Brain pericyte (primary cell): Measurements from ENCODE around the gene CDC25A.
A peak's percentile ranks its signal among the peaks of the same experiment; 100 is the strongest.
"Not testable (repeated sequence)": the region's sequence is repeated elsewhere in the genome, so short reads cannot be mapped to it uniquely, and the experiment has no call there.

Experiments used
- DNase-seq: peaks from one replicate; pipeline ENCODE4 v3.0.0-alpha.2; 2012; ENCODE audit warnings: low read depth, low spot score

The CDC25A gene

DNA sequence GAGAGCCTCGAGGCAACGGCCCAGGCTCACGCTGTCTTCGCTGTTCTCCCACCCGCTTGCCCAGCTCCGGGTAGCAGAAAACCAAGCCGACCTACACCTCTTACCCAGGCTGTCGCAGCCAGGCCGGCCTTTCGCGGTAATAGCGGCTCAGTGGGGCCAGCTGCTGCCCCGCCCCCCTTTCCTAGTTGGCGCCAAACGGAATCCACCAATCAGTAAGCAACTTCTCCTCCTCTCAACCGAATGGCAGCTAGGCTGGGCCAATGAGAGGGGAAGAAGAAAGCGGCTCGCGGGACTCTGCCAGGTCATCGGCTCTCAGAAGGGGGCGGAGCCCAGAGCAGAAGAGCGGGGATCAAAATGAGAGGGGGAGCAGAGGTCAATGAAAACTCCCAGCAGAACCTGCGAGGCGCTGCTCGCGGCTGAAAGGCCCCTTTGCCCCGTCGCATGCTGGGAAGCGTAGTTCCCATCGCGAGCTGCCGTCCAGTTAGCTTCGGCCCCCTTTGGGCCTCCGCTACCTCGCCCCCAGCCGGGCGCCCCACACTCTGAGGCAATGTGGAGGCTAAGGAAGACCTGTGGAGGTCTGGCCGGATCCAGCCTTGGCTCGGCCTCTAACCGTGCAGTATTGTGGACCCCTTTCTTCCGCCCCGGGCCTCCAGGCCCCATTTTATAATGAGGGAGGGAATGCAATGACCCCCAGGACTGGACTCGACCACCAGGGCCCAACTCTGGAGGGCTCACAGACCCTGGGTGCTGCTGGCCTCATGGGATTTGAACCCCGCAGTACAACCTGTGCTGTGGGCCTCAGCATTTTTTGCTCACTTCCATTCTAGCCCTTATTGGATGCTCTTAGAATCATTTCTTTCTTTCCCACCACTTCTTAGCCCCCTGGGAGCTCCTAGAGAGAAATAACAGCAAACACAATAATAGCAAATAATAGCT is at the start of gene CDC25A:
Gene CDC25A, minus strand, starts transcription at position 152 of the 936 bp plus-strand sequence. CDS start 470 bp downstream, outside the sequence.
- peak; percentile 97 for DNase-seq

DNA sequence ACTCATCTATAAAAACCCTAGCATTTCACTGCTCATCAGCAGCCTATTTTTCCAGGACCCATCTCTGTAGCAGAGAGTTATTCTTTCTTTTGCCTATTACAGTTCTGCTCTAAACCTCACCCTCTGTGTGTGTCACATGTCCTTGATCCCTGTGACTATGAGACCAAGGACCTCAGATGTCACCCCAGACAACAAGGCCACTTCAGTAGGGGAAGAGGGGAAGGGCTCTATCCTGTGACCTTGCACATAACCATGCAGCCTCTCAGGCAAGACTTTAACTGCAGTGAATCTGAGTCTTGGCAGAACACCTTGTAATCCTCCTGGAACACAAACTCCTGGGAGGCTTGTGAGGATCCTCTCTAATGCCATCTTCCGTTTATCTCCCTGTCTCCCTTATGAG is 48.3 kb upstream of the CDC25A start:
- DNase-seq, result no peak

DNA sequence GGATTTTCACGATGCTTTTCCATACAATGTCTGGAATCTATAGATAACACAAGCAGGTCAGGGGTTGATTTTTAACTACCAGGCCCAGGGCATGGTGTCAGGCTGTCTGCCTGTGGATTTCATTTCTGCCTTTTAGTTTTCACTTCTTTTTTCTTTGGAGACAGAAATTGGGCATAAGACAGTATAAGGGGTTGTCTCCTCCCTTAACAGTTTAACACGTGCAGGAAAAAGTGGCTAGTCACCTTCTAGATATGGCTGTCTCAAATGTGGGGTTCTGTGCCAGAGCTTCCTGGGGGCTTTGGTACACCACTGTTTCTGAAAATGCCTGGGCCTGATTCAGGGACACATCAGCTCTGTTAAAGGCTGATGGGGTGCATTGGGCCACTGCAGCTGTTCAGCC is 45.3 kb upstream of the CDC25A start:
- no peak for DNase-seq

DNA sequence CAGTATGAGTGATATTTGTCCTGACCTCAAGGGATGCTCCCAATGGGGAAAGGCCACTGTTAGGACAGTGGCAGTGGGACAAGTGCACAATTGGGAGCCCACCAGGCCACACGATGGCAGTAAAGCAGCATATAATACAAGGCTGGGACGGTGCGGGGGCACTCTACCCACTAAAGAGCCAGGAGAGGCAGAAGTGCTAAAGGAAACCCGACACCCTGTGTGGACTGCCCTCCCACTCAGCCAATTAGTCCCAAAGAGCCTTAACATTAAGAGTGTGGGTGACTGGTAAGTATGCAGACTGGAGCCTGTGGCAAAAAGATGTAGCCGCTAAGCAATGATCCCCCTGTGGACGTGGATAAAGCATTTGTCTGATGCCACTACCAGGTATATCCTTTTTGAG is 44.5 kb upstream of the CDC25A start:
- no peak for DNase-seq

DNA sequence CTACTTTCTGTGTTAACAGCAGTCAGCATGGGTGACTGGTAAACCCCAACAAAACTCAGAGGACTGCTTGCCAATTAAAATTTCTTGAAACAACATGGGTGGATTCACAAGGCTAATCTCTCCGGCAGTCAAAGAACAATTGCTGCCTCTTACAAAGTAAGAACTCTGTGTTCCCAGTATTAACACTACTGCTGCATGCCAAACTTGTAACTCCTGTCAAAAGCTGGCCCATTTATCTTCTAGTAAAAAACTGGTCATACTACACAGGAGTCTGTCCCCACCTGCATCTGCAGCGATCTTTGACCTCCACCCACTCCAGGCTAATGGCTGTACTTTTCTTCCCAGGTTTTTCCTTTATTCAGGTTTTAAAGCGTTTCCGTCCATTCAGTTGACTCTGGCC is 44.0 kb upstream of the CDC25A start:
- no peak for DNase-seq

DNA sequence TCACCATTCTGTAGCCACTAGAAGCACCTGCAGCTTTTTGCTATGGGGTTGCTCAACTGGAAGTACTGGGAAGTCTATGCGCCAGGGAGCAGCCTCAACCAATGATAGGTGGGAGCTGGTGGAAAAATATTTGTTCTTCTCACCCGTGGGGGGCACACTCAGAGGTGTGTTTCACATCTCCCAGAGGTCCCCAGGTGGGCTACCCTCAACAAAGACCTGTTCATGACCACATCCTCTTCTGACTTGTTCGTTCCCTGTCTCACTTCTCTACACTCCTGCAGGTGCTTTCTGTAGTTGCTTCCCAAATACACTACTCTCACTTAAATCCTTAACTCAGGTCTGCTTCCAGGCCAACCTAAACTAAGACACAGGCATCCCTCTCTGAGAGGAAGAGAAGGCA is 38.7 kb upstream of the CDC25A start:
- DNase-seq, result no peak

DNA sequence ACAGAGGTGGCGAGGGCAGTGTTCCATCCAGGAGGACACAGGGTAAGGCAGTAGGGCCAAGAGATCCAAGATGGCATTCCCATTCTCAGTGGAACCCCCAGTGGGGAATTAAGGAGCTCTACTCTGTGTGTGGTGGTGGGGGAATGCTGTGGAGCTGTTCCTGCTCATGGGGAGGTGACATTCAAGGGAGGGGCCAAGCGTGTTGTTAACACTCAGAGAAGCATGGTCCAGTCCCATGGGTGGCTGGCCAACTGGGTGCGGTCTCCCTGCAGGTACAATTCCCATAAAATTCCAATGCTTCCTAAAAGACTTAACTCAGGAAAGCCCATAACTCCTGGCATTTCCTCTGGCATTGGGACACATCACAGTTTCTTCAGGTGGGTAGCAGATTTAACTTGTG is 37.4 kb upstream of the CDC25A start:
- no peak for DNase-seq

DNA sequence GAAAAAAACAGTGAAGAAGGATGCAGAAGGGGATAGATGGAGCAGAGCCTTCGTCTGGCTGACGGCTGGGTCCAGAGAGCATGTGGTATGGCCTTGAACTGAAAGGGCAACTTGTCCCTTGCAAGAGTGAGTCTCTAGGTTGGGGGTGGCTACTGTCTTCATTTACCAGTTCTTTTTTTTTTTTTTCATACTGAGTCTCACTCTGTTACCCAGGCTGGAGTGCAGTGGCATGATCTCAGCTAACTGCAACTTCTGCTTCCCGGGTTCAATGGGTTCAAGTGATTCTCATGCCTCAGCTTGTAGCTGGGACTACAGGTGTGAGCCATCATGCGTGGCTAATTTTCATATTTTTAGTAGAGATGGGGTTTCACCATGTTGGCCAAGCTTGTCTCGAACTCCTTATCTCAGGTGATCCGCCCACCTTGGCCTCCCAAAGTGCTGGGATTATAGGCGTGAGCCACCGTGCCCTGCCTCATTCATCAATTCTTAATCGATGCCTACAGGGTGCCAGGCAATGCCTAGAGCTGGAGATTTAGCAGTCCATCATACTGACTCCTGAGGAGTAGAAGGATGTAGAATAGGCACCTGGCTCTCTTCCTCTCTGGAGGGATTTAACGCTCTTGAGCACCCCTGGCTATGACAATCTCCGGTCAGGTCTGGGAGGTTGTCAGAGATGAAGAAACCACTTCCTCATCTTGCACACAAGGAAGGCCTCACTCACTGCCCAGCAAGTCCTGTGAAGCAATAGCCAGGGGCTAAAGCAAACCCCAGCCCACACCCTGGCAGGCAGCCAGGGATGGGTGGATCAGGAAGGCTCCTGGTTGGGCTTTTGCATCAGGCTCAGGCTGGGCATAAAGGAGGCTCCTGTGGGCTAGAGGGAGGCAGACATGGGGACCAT is 34.6 kb upstream of the CDC25A start, which contains the start of gene CAMP:
Gene CAMP, plus strand, starts transcription at position 880 of the 898 bp plus-strand sequence. Its CDS starts 17 bp downstream, at position 897.
- DNase-seq, result peak; percentile 22

DNA sequence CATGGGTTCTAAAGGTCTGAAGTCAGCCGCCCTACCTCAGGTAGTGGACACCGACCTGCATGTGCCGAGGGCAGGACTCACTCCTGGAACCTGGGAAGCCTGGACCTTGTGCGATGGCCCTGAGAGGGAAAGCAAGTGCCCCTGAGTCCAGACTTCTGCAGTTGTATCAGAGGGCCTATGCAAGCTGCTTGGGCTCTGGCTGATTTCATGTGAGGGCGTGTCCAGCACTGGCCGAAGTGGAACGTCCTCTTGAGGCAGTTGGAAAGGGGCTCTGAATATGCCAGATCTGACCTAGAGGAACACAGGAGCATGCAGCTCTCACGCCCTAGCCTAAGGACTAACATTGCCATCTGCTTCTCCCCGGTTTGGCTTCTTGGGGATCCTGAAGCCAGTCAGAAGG is 32.5 kb upstream of the CDC25A start:
- DNase-seq, result no peak

DNA sequence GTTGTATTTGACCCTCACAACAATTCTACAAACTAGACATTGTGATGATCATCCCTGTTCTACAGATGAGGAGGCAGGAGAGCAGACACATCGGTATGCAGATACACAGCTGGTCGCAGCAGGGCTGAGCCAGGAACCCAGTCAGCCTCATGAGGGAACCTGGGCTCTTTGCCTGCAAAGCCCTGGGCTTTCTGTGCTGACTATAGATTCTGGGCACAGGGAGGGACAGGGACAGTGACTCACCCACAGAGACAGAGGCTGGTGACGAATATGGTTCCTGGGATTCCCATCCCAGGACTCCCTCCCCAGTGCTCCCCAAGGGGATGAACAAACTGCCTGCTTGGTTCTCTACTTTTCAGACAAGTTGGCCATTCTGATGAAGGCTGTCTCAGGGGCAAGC is 31.3 kb upstream of the CDC25A start:
- DNase-seq, result no peak

DNA sequence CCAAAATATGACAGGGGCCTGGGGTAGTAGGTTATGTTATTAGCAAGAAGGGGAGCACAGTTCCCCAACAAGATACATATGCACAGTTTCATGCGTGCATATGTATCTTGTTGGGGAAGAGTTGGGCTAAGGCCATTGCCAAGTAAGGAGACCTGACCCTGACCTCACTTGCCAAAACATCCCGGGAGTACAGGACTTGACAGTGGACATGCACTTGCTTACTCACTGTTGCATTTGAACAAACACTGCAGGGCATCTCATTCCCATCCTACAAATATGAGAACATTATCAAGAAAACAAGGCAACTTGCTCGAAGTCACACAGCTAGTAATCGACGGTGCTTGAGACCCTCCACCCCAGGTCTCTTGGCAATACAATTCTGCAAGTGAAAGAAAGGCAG is 30.3 kb upstream of the CDC25A start:
- DNase-seq, result no peak

DNA sequence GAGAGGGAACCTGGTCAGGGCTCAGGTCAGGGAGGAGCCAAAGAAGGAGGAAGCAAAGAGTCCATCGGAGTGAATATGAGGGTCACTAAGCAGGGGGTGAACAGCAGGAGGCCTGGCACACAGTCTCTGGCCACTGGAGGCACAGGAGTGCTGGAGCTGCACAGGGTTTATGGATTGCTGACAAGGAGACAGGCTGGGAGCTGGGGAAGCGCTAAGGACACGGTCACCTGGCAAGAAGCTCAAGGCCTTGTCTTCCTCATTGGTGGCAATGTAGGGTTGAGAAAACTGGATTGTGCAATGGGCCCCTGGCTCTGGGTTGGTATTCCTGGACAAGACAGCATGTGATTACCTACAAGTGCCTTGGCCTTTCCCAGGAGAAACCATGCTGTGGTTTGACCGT is 29.2 kb upstream of the CDC25A start:
- no peak for DNase-seq

DNA sequence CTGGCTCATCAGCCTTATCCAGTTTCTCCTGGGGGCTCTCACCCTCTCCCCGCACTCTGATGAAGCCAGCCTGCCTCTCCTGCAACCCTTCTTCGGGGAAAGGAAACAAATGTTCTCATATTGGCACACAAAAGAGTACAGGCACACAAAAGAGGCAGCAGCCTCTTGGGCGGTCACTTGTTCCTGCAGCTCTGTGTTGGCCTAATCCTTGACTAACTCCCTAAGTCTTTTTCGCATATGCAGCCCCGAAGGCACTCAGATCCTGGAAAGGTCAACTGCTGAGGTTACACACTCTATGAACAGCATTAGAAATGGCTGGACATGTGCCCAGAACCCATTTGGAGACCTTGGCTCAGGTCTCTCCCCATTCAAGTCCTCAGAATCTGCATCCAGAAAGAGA is 27.7 kb upstream of the CDC25A start:
- no peak for DNase-seq

DNA sequence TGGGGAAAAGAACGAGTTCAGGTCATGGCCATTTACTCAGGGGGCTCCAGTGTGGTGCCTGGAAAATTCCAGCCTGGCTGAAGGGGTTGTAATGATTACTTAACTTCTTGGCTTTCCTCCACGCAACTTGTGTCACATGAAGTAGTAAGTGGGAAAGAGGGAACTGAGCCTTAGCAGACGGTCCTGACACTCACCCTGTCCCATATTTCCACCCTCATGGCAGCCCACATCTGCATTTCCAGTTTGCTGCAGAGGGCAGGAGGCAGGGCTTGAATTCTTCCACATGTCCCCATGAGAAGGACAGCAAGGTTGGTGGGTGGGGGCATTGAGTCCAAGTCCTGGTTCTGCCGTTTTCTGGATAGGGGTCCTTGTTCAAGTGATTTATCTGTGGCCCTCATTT is 27.2 kb upstream of the CDC25A start:
- no peak for DNase-seq

DNA sequence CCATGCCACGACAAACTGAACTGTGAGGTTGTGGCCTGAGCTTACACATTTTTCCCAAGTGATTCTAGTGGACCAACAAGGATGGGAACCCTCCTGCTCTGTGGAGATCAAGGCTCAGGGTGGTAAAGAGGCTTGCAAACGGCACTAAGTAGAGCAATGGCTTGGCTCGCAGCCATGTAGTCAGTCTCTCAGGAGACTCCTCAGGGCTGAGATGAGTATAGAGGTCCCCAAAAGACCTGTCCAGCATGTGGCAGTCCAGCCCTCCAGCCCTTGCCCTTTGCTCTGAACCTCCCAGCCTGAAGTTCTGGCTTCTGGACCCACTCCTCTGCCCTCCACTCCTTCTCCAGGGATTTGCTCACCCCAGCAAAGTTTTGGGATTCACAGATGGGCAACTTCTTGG is 26.8 kb upstream of the CDC25A start:
- no peak for DNase-seq

DNA sequence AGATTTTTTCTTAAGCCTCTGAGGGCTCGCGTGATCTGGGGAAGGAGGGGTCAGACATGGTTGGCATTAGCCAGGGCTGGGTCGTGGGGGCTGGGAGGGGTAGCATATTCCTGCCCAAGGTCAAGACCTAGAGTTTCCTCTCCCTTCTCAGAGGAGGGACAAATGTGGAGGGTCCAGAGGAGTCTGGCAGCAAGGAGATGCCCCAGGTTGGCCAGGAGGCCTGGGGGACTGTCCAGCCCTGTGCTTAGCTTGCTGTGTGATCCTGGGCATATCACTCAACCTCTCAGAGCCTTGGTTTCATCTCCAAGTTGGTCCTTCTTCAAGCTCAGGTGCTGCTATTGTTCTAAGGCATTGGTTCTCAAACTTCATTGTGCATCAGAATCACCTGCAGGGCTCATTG is 26.0 kb upstream of the CDC25A start:
- no peak for DNase-seq

DNA sequence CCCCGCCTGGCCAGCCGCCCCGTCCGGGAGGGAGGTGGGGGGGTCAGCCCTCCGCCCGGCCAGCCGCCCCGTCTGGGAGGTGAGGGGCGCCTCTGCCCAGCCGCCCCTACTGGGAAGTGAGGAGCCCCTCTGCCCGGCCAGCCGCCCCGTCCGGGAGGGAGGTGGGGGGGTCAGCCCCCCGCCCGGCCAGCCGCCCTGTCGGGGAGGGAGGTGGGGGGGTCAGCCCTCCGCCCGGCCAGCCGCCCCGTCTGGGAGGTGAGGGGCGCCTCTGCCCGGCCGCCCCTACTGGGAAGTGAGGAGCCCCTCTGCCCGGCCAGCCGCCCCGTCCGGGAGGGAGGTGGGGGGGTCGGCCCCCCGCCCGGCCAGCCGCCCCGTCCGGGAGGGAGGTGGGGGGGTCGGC is 23.6 kb upstream of the CDC25A start:
- not testable (repeated sequence) for DNase-seq

DNA sequence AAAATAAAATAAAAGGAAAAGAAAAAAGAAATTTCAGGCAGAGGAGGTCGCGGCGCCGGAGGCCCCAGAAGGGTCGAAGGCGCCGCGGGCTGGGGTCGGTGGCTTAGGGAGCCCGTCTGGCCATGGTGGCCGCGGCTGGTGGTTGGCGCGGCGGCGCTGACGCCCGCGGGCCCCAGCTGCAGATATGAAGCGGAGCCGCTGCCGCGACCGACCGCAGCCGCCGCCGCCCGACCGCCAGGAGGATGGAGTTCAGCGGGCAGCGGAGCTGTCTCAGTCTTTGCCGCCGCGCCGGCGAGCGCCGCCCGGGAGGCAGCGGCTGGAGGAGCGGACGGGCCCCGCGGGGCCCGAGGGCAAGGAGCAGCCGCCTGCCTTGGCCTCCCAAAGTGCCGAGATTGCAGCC is 22.3 kb upstream of the CDC25A start:
- DNase-seq, result not testable (repeated sequence)

DNA sequence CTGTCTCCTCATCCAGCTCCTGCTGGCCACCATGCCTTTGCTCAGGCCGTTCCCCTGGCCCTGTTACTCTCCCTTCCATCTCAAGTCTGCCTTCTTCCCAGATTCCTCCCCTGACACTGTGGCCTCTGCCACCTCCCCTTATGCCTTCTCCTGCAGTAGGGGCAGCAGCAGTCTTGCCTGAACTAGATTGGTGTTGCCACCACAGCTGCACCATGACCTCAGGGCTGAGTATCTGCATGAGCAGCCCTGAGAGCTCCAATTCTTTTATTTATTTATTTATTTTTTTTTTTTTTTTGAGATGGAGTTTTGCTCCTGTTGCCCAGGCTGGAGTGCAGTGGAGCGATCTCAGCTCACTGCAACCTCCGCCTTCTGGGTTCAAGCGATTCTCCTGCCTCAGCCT is 21.2 kb upstream of the CDC25A start:
- DNase-seq, result no peak

DNA sequence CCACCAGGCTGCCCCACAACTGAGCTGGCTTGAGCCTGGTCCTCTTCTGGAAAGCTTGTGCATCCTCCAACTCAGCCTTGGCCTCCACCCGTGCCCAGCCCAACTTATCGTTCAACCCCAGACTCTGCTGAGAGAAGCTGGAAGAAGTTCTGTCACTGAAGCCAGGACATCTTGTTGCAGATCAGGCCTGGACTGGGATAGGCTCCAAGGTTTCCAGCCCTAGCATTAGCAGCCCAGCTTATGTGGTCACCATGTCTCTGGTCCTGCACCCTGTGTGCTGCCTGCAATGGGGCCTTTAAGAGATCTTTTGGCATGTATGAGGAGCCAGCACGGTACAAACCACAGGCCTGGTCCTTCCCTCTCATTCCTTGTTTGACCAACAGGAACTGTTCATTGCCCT is 19.9 kb upstream of the CDC25A start:
- no peak for DNase-seq

DNA sequence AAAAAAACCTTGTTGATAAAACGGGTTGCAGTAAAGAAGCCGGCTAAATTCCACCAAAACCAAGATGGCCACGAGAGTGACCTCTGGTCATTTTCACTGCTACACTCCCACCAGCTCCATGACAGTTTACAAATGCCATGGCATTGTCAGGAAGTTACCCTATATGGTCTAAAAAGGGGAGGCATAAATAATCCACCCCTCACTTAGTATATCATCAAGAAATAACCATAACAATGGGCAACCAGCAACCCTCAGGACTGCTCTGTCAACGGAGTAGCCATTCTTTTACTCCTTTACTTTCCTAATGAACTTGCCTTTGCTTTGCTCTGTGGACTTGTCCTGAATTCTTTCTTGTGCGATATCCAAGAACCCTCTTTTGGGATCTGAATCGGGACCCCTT is 14.4 kb upstream of the CDC25A start:
- no peak for DNase-seq

DNA sequence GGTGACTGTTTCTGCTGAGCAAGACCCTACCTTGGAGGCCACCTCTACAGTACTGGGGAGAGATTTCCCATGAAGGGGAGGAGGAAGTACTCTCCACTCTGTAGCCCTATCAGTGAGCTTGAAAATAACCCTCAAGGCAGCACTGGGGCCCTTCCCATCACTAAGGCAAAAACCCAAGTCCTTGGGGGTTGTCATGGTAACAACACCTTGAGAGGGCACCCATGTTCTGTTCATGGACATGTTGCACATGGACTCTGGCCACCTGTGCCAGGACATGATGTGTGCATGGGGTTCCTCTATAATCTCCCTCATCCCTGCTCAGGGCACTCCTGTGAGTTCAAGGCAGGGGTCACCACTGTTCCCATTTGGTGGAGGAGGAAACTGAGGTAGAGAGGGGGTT is 10.9 kb upstream of the CDC25A start:
- no peak for DNase-seq

DNA sequence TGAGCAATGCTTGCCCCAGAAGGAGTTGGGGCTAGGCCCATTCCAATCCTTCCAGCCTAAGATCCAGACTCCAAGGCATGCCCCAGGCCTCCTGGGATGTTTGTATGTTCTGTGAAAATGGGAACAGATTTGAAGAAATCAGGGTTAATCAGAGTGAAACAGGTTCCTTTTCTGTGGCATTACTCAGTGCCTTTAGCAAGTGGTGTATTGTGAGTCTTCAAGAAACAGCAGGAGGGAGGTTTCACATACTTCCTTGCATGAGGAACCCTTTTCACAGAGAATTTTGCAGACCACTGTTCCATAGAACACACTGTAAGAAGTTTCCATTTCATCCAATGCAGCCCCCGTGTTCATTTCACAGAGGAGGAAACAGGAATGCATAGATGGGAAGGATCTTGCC is 8.4 kb upstream of the CDC25A start:
- DNase-seq, result no peak
